ENCODE results near the gene IKZF3. TPM values are rescaled to one million over a fixed set of nuclear protein-coding genes. Genes with fewer than 3 reads are reported as not detected.

The IKZF3 gene
- total and polyA plus RNA-seq, 10 of the 15 experiments (the other 5 are each of a cell fraction or from before 2014, with no cell fraction given): 5.5 to 98.2 (median 47.6) TPM

DNA sequence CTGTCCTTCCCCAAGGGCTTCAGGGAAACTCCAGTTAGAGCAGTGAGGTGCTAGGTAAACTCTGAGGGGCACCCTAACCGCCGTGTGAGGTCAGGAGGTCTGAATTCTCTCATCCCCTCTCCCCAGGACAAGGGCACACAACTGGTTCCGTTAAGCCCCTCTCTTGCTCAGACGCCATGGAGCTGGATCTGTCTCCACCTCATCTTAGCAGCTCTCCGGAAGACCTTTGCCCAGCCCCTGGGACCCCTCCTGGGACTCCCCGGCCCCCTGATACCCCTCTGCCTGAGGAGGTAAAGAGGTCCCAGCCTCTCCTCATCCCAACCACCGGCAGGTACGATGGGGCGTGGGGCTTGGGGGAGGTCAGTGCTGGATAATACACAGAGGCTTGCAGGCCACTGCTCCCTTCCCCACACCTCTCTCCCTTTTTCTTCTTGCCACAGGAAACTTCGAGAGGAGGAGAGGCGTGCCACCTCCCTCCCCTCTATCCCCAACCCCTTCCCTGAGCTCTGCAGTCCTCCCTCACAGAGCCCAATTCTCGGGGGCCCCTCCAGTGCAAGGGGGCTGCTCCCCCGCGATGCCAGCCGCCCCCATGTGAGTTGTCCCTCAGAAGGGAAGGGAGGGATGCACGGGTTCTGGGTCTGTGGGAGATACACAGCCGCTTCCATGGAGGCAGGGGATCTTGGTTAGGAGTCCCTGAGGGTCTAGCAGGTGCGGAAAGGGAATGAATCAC lies 121.8 kb downstream of the IKZF3 start:
- ChIA-PET POLR2A (no interaction called here), CTCF (no interaction called here), SMC1A (ENCODE audit: uncharacterized antibody, unreplicated experiment) (no interaction called here), RAD21 (ENCODE audit: unreplicated experiment) (interaction anchor here (0.7 kb wide), 1 partner anchor 186 kb away, joined by 3 read pairs; no protein-coding TSS in a partner anchor)
- intact Hi-C loops (cut with micrococcal nuclease; ENCODE audit: unreplicated experiment) (no loop called here), in situ Hi-C loops (cut with MboI) (no loop called here)
- Histone ChIP-seq H3K9ac (ENCODE audit: control insufficient read depth, insufficient read depth, low read length) (no peak overlapping the region), H3K4me2 (ENCODE audit: control insufficient read depth, insufficient read depth) (no peak overlapping the region), H3K9me3 (replicated peaks; ENCODE audit: control insufficient read depth, insufficient read depth, low read length) (no peaks in the 10 kb centered on the region), H2AFZ (ENCODE audit: control insufficient read depth, low read depth, low read length) (no peak overlapping the region), H3K79me2 (ENCODE audit: control insufficient read depth, insufficient read depth, low read length) (no peaks in the 10 kb centered on the region), H3K36me3 (ENCODE audit: control insufficient read depth in 2 of 2, insufficient read depth in 2 of 2, low read length in 1 of 2) (no peaks in the 10 kb centered on the region), H4K20me1 (ENCODE audit: control insufficient read depth, insufficient read depth) (no peaks in the 10 kb centered on the region), H3K27ac (ENCODE audit: control insufficient read depth, insufficient read depth) (no peak overlapping the region), H3K4me3 (no peak overlapping the region), H3K27me3 (replicated peaks in 1 of 2; ENCODE audit: control insufficient read depth in 2 of 2, insufficient read depth in 2 of 2, low read length in 1 of 2) (peaks cover 0 to 2% of the 10 kb centered on the region in 2 experiments; a peak in 2 of 4 replicates), H3K4me1 (ENCODE audit: control insufficient read depth, insufficient read depth, low read length) (peaks cover 10% of the 10 kb centered on the region)
- DNase-seq (ENCODE audit: low read depth, low spot score) (no peak), FAIRE-seq (no peak), ATAC-seq (no peak)
- WGBS (ENCODE audit: insufficient coverage, insufficient replicate concordance, low lambda C conversion rate, missing lambda C conversion rate): 47% methylated on average over 17 of the region's 18 CpGs
- TF ChIP-seq CHD2 (IDR thresholded peaks at IDR 0.05; ENCODE audit: borderline replicate concordance, low read depth, low read length) (no peak), MEF2A (IDR thresholded peaks at IDR 0.05; ENCODE audit: insufficient read depth, low read depth, low read length) (no peak), BCL11A (IDR thresholded peaks at IDR 0.05; ENCODE audit: low read depth, low read length) (no peak), HDAC2 (IDR thresholded peaks at IDR 0.05) (no peak), RB1 (IDR thresholded peaks at IDR 0.05; ENCODE audit: borderline replicate concordance) (no peak), ZNF274 (IDR thresholded peaks at IDR 0.05; ENCODE audit: insufficient read depth, insufficient read length) (no peak), PML (IDR thresholded peaks at IDR 0.05; ENCODE audit: low read length) (no peak), SPI1 (IDR thresholded peaks at IDR 0.05; ENCODE audit: borderline replicate concordance, insufficient read depth, low read depth, low read length) (no peak), NR2C2 (IDR thresholded peaks at IDR 0.05; ENCODE audit: borderline replicate concordance, control insufficient read depth, insufficient read length, low read depth) (no peak), BACH1 (IDR thresholded peaks at IDR 0.05; ENCODE audit: borderline replicate concordance) (no peak), CREB1 (IDR thresholded peaks at IDR 0.05; ENCODE audit: low read depth) (no peak), NFIC (IDR thresholded peaks at IDR 0.05; ENCODE audit: low read depth, low read length) (no peak), EED (IDR thresholded peaks at IDR 0.05; ENCODE audit: low read depth) (no peak), BMI1 (IDR thresholded peaks at IDR 0.05; ENCODE audit: borderline replicate concordance) (no peak)
- TF ChIP-seq, protein P1, sequence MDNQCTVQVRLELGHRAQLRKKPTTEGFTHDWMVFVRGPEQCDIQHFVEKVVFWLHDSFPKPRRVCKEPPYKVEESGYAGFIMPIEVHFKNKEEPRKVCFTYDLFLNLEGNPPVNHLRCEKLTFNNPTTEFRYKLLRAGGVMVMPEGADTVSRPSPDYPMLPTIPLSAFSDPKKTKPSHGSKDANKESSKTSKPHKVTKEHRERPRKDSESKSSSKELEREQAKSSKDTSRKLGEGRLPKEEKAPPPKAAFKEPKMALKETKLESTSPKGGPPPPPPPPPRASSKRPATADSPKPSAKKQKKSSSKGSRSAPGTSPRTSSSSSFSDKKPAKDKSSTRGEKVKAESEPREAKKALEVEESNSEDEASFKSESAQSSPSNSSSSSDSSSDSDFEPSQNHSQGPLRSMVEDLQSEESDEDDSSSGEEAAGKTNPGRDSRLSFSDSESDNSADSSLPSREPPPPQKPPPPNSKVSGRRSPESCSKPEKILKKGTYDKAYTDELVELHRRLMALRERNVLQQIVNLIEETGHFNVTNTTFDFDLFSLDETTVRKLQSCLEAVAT (IDR thresholded peaks at IDR 0.05): no peak
- TF ChIP-seq, protein P2, sequence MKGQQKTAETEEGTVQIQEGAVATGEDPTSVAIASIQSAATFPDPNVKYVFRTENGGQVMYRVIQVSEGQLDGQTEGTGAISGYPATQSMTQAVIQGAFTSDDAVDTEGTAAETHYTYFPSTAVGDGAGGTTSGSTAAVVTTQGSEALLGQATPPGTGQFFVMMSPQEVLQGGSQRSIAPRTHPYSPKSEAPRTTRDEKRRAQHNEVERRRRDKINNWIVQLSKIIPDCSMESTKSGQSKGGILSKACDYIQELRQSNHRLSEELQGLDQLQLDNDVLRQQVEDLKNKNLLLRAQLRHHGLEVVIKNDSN (IDR thresholded peaks at IDR 0.05; ENCODE audit: borderline replicate concordance, extremely low read length, insufficient read depth, low read depth, low read length): no peak
- TF ChIP-seq, protein P3, sequence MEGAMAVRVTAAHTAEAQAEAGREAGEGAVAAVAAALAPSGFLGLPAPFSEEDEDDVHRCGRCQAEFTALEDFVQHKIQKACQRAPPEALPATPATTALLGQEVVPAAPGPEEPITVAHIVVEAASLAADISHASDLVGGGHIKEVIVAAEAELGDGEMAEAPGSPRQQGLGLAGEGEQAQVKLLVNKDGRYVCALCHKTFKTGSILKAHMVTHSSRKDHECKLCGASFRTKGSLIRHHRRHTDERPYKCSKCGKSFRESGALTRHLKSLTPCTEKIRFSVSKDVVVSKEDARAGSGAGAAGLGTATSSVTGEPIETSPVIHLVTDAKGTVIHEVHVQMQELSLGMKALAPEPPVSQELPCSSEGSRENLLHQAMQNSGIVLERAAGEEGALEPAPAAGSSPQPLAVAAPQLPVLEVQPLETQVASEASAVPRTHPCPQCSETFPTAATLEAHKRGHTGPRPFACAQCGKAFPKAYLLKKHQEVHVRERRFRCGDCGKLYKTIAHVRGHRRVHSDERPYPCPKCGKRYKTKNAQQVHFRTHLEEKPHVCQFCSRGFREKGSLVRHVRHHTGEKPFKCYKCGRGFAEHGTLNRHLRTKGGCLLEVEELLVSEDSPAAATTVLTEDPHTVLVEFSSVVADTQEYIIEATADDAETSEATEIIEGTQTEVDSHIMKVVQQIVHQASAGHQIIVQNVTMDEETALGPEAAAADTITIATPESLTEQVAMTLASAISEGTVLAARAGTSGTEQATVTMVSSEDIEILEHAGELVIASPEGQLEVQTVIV (IDR thresholded peaks at IDR 0.05; ENCODE audit: borderline replicate concordance, partially characterized antibody): no peak
- BruUV-seq (replicated peaks): no TSS peak
